Bronchial epithelial cell (primary cell): ENCODE measurements around the gene ANKFN1. TPM values are rescaled to one million over a fixed set of nuclear protein-coding genes. Genes with fewer than 3 reads are reported as not detected.

Source experiments
- DNase-seq: peaks from one replicate; pipeline ENCODE4 v3.0.0-alpha.2; 2010; ENCODE audit warnings: low read depth
- FAIRE-seq: peaks from 2 replicates; lab custom pipeline; 2011; peaks lifted over from hg19 to GRCh38; lab: Jason Lieb, UNC
- H3K27me3 ChIP-seq: 2 replicates; pipeline ENCODE4 v1.5.1; 2011; ENCODE audit warnings: low read length; ENCODE audit not compliant: control insufficient read depth, insufficient read depth
- H3K36me3 ChIP-seq: 2 replicates; pipeline ENCODE4 v1.5.1; 2011; ENCODE audit warnings: low read length; ENCODE audit not compliant: control insufficient read depth, insufficient read depth
- H3K4me3 ChIP-seq: 2 replicates; pipeline ENCODE4 v1.5.1; 2011; ENCODE audit warnings: mild to moderate bottlenecking, low read depth, low read length, control low read depth
- total RNA-seq: library from RNA; depleted of rRNA; stranded (reverse); fragments of >200 nt; gene quantifications from 2 replicates; pipeline ENCODE4 v1.2.1, GENCODE V29; 2014
- TF ChIP-seq, protein P1 (sequence below): IDR thresholded peaks from 2 replicates; pipeline ENCODE4 v1.5.1; 2011; ENCODE audit warnings: mild to moderate bottlenecking, moderate library complexity, low read length, control low read depth, inconsistent platforms; ENCODE audit not compliant: insufficient read depth, severe bottlenecking

Gene ANKFN1
- total RNA-seq, 1 donor from 2014 or later: under 0.01 TPM

DNA sequence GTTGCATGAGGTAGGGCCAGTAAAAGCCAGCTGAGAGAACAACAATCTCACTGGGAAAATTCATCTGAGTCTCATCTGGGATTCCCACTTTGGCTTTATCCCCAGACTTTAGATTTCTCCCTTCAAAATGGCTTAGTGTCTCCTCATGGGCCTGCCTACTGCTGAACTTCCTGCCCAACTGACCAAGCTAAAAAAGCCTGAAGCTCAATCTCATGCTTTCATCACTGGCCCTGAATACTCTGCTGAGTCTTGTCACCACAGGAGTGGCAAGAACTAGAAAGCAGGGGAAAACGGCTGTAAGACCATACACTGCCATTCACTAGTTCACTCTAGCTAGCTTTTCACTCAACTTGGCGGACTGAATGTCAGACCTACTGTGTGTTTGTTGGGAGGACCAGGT, 343.9 kb downstream of the ANKFN1 start:
- Histone ChIP-seq H3K36me3 (no peaks in the 10 kb centered on the region), H3K4me3 (no peak overlapping the region), H3K27me3 (no peaks in the 10 kb centered on the region)
- TF ChIP-seq, protein P1, sequence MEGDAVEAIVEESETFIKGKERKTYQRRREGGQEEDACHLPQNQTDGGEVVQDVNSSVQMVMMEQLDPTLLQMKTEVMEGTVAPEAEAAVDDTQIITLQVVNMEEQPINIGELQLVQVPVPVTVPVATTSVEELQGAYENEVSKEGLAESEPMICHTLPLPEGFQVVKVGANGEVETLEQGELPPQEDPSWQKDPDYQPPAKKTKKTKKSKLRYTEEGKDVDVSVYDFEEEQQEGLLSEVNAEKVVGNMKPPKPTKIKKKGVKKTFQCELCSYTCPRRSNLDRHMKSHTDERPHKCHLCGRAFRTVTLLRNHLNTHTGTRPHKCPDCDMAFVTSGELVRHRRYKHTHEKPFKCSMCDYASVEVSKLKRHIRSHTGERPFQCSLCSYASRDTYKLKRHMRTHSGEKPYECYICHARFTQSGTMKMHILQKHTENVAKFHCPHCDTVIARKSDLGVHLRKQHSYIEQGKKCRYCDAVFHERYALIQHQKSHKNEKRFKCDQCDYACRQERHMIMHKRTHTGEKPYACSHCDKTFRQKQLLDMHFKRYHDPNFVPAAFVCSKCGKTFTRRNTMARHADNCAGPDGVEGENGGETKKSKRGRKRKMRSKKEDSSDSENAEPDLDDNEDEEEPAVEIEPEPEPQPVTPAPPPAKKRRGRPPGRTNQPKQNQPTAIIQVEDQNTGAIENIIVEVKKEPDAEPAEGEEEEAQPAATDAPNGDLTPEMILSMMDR: no peak
- DNase-seq (no peak), FAIRE-seq (no peak)

DNA sequence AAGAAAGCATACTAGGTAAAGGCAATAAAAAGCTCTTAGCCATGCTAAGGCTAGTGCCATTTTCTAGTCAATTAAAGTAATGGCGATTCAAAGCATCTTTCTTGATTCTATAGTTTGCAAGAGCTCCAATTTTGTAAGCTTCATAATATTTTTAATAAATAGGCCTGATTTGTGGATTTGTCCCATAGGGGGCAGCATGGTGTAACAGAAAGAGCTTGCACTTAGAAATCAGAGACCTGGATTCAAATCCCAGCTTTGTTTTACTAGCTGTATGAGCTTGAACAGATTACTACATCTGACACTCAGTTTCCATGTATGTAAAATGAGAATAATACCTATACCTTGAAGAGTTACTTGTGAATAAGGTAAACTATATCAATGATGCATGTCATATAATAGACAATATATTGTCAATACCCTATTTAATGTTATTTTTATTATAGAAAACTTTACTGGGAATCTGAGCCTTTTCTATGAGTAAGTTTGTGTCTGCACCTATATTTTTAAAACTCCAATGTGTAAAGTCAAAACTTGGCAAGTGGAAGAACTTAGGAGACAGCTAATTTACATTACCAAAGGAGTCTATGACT, 346.6 kb downstream of the ANKFN1 start:
- TF ChIP-seq, protein P1: peak; percentile 34

GRCh38 chr17:56502120-56502654, 348.9 kb downstream of the ANKFN1 start:
- H3K36me3 ChIP-seq: no peaks in the 10 kb centered on the region
- FAIRE-seq: no peak

More for the DNA sequence above, 346.6 kb downstream of the ANKFN1 start:
- peak; percentile 50 for DNase-seq
- no peaks in the 10 kb centered on the region for H3K36me3 ChIP-seq
- no peak for FAIRE-seq
- H3K27me3 ChIP-seq: no peaks in the 10 kb centered on the region
- H3K4me3 ChIP-seq: no peak overlapping the region

GRCh38 chr17:56505154-56505756, 352.0 kb downstream of the ANKFN1 start:
- no peak for FAIRE-seq
- Histone ChIP-seq H3K4me3 (no peak overlapping the region), H3K36me3 (no peaks in the 10 kb centered on the region), H3K27me3 (no peaks in the 10 kb centered on the region)
- TF ChIP-seq, protein P1: no peak
- peak; percentile 5 for DNase-seq

More at GRCh38 chr17:56502120-56502654, 348.9 kb downstream of the ANKFN1 start:
- TF ChIP-seq, protein P1: no peak
- DNase-seq: no peak
- Histone ChIP-seq H3K27me3 (no peaks in the 10 kb centered on the region), H3K4me3 (no peak overlapping the region)

DNA sequence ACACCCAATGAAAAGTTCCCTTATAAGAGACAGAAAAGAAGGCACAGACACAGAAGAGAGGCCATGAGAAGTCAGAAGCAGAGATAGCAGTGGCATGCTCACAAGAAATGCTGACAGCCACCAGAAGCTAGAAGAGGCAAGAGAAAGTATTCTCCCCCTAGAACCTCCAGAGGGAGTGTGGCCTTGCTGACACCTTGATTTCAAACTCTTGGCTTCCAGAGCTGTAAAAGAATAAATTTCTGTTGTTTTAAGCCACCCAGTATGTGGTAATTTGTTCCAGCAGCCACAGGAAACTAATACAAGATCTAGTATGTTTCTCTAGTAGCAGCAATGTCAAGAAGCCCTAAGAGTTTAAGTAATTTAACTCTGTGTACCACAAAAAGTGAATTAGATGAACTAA, 353.1 kb downstream of the ANKFN1 start:
- TF ChIP-seq, protein P1: no peak
- Histone ChIP-seq H3K27me3 (no peaks in the 10 kb centered on the region), H3K4me3 (no peak overlapping the region), H3K36me3 (no peaks in the 10 kb centered on the region)
- DNase-seq: no peak
- no peak for FAIRE-seq
